ENCODE measurements around the gene COQ4.

The COQ4 gene

DNA sequence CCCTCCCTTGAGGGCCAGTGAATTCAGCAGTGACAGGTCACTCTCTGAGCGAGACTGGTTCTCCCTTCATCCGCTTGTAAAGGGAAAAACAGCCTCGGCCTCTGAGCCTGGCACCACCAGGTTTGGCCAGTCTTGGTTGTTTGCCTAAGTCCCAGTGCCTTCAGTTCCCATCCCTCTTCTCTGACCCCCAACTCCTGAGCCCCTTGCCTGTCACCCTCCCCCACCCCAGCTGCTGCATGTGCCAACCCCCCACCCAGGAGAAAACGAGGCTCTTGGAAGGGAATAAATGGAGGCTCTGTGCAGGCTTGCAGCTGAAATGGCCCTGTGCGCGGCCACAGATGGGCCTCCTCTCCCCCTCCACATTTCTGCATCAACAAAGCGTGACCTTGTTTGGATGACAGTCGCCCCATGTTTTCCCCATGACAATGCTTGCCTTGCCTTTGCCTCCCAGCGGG, 51.6 kb downstream of the COQ4 start:
- H3K9ac ChIP-seq (ENCODE audit: low read length) = no peak overlapping the region
- 0 out of 2 replicates have a peak, but pooled peaks cover 6% of the 10 kb centered on the region for H3F3A ChIP-seq (ENCODE audit: insufficient read depth, low read length)
- H3K9me2 ChIP-seq (replicated peaks; ENCODE audit: insufficient read depth, low read length) = no peaks in the 10 kb centered on the region
- no peak for TF ChIP-seq EZH2phosphoT487 (IDR thresholded peaks at IDR 0.05; ENCODE audit: low read length)
- no peak for DNase-seq
- no peak overlapping the region for H2AFZ ChIP-seq (ENCODE audit: low read length)
- peaks cover 14% of the 10 kb centered on the region for H3K4me1 ChIP-seq (ENCODE audit: low read length)
- no peak overlapping the region for H3K27ac ChIP-seq (ENCODE audit: low read length)
- H3K79me2 ChIP-seq (ENCODE audit: low read length) = peaks cover 60% of the 10 kb centered on the region
- no peak overlapping the region for H3K4me3 ChIP-seq (ENCODE audit: low read length)
- peaks cover 2% of the 10 kb centered on the region; the same call in 1 of the 2 replicates for H4K20me1 ChIP-seq (ENCODE audit: insufficient read depth, low read length)
- H3K36me3 ChIP-seq (replicated peaks; ENCODE audit: insufficient read depth, low read length) = no peaks in the 10 kb centered on the region
- H3K9me3 ChIP-seq (replicated peaks; ENCODE audit: insufficient read depth, low read length) = no peaks in the 10 kb centered on the region
- H3K4me2 ChIP-seq (ENCODE audit: low read depth, low read length) = no peak overlapping the region
- no peaks in the 10 kb centered on the region for H3K27me3 ChIP-seq (replicated peaks; ENCODE audit: insufficient read depth, low read length)

DNA sequence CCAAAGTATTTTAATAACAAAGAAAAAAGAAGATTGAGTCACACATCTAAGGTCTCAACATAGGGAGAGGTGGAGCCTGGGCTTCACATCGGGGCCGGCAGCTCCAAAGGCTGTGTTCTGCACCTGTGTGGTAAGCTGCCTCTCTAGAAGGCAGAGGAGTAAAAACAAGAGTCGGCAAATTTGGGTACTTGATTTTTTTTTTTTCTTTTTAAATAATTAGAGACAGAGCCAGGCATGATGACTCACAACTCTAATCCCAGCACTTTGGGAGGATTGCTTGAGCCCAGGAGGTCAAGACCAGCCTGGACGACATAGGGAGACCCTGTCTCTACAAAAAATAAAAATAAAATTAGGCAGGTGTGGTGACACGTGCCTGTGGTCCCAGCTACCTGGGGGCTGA, 53.2 kb downstream of the COQ4 start:
- Histone ChIP-seq H3K27me3 (replicated peaks; ENCODE audit: insufficient read depth, low read length) (no peaks in the 10 kb centered on the region), H3K9ac (ENCODE audit: low read length) (no peak overlapping the region), H3K4me1 (ENCODE audit: low read length) (peaks cover 10% of the 10 kb centered on the region), H3K27ac (ENCODE audit: low read length) (no peak overlapping the region), H4K20me1 (ENCODE audit: insufficient read depth, low read length) (peaks cover 2% of the 10 kb centered on the region; the same call in 1 of the 2 replicates), H3K36me3 (replicated peaks; ENCODE audit: insufficient read depth, low read length) (no peaks in the 10 kb centered on the region), H2AFZ (ENCODE audit: low read length) (no peak overlapping the region), H3K9me2 (replicated peaks; ENCODE audit: insufficient read depth, low read length) (no peaks in the 10 kb centered on the region), H3K9me3 (replicated peaks; ENCODE audit: insufficient read depth, low read length) (no peaks in the 10 kb centered on the region), H3K4me3 (ENCODE audit: low read length) (no peak overlapping the region), H3K79me2 (ENCODE audit: low read length) (peaks cover 60% of the 10 kb centered on the region), H3F3A (ENCODE audit: insufficient read depth, low read length) (no peaks in the 10 kb centered on the region), H3K4me2 (ENCODE audit: low read depth, low read length) (no peak overlapping the region)
- no peak for DNase-seq
- no peak for TF ChIP-seq EZH2phosphoT487 (IDR thresholded peaks at IDR 0.05; ENCODE audit: low read length)
- no peak for TF ChIP-seq EZH2 (optimal IDR thresholded peaks at IDR 0.05; ENCODE audit: low read depth, low read length)
- TF ChIP-seq, protein P1, sequence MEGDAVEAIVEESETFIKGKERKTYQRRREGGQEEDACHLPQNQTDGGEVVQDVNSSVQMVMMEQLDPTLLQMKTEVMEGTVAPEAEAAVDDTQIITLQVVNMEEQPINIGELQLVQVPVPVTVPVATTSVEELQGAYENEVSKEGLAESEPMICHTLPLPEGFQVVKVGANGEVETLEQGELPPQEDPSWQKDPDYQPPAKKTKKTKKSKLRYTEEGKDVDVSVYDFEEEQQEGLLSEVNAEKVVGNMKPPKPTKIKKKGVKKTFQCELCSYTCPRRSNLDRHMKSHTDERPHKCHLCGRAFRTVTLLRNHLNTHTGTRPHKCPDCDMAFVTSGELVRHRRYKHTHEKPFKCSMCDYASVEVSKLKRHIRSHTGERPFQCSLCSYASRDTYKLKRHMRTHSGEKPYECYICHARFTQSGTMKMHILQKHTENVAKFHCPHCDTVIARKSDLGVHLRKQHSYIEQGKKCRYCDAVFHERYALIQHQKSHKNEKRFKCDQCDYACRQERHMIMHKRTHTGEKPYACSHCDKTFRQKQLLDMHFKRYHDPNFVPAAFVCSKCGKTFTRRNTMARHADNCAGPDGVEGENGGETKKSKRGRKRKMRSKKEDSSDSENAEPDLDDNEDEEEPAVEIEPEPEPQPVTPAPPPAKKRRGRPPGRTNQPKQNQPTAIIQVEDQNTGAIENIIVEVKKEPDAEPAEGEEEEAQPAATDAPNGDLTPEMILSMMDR (IDR thresholded peaks at IDR 0.05; ENCODE audit: low read length) = no peak

DNA sequence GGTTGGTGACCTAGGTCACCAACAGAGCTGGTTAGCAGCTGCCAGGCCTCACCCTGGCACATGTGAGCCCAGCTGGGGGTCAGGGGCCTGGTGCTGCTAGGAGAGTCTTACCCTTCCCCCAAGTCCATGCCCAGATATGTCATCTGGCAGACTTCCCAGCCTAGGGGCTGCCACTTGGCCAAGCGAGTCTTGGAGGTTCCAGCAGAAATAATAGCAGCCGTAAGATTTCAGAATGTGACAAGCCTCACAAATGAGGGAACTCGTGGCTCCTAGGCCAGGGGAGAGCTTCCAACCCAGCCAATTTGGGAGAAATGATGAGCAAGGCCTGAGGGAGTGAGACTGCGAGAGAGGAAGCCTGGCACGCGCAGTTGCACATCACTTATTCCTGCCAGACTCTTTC, 59.6 kb downstream of the COQ4 start:
- H3K9me2 ChIP-seq (replicated peaks; ENCODE audit: insufficient read depth, low read length) = no peaks in the 10 kb centered on the region
- no peaks in the 10 kb centered on the region for H3F3A ChIP-seq (ENCODE audit: insufficient read depth, low read length)
- H3K9me3 ChIP-seq (replicated peaks; ENCODE audit: insufficient read depth, low read length) = no peaks in the 10 kb centered on the region
- no peaks in the 10 kb centered on the region for H3K27me3 ChIP-seq (replicated peaks; ENCODE audit: insufficient read depth, low read length)
- H3K4me2 ChIP-seq (ENCODE audit: low read depth, low read length) = no peak overlapping the region
- TF ChIP-seq, protein P1 (IDR thresholded peaks at IDR 0.05; ENCODE audit: low read length) = no peak
- TF ChIP-seq EZH2 (optimal IDR thresholded peaks at IDR 0.05; ENCODE audit: low read depth, low read length) (no peak), EZH2phosphoT487 (IDR thresholded peaks at IDR 0.05; ENCODE audit: low read length) (no peak)
- H3K27ac ChIP-seq (ENCODE audit: low read length) = no peak overlapping the region
- H3K9ac ChIP-seq (ENCODE audit: low read length) = no peak overlapping the region
- H3K4me3 ChIP-seq (ENCODE audit: low read length) = no peak overlapping the region
- H3K4me1 ChIP-seq (ENCODE audit: low read length) = no peaks in the 10 kb centered on the region
- peaks cover 19% of the 10 kb centered on the region for H3K79me2 ChIP-seq (ENCODE audit: low read length)
- DNase-seq = no peak
- H4K20me1 ChIP-seq (ENCODE audit: insufficient read depth, low read length) = no peaks in the 10 kb centered on the region
- no peaks in the 10 kb centered on the region; the same call in 1 of the 2 replicates for H3K36me3 ChIP-seq (replicated peaks; ENCODE audit: insufficient read depth, low read length)
- no peak overlapping the region for H2AFZ ChIP-seq (ENCODE audit: low read length)

DNA sequence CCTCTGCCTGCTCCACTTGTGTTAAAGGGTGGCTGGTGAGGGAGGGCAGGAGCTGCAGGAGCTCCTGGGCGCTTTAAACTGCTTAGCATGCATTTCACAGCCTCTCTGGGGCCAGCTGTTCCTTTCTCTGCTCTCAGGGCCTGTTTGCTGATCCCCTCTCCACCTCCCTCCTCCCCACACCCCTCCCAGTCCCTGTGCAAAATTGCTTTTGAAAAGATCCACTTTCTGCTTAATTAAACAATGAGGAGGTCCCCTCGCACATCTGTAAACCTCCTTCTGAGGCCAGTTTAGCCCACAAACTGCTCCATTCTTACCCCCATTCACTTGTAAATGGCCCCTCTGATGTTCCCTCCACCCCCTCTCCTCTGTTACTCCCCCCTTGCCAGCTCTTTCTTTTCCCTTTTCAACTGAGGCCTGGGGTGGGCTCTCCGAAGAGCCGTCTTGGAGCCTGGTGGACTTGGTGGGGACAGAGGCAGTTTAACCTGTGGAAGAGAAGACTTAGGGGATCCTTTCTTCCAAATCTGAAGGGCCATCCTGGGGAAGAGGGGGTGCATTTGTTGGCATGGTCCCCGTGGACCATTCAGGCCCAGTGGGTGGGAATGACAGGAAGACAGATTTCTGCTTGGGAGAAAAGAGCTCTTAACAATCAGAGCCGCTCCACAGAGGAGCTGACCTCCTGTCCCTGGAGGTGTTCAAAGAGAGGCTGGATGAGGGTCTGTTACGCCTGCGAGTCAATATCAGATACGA, 60.5 kb downstream of the COQ4 start:
- Histone ChIP-seq H3K27me3 (replicated peaks; ENCODE audit: insufficient read depth, low read length) (no peaks in the 10 kb centered on the region), H3K9me3 (replicated peaks; ENCODE audit: insufficient read depth, low read length) (no peaks in the 10 kb centered on the region), H3K36me3 (replicated peaks; ENCODE audit: insufficient read depth, low read length) (no peaks in the 10 kb centered on the region; the same call in 1 of the 2 replicates), H3K9me2 (replicated peaks; ENCODE audit: insufficient read depth, low read length) (no peaks in the 10 kb centered on the region), H3K4me1 (ENCODE audit: low read length) (no peaks in the 10 kb centered on the region), H3K79me2 (ENCODE audit: low read length) (peaks cover 16% of the 10 kb centered on the region), H4K20me1 (ENCODE audit: insufficient read depth, low read length) (no peaks in the 10 kb centered on the region), H3K4me2 (ENCODE audit: low read depth, low read length) (no peak overlapping the region), H2AFZ (ENCODE audit: low read length) (no peak overlapping the region), H3F3A (ENCODE audit: insufficient read depth, low read length) (no peaks in the 10 kb centered on the region), H3K27ac (ENCODE audit: low read length) (no peak overlapping the region), H3K4me3 (ENCODE audit: low read length) (no peak overlapping the region), H3K9ac (ENCODE audit: low read length) (no peak overlapping the region)
- TF ChIP-seq EZH2phosphoT487 (IDR thresholded peaks at IDR 0.05; ENCODE audit: low read length) = no peak
- no peak for TF ChIP-seq EZH2 (optimal IDR thresholded peaks at IDR 0.05; ENCODE audit: low read depth, low read length)
- TF ChIP-seq, protein P1 (IDR thresholded peaks at IDR 0.05; ENCODE audit: low read length) = no peak
- DNase-seq = no peak

All from MM.1S (cell line).